ENCODE measurements around the gene ABI2. TPM values are rescaled to one million over a fixed set of nuclear protein-coding genes. Genes with fewer than 3 reads are reported as not detected.

Gene ABI2
- total and polyA plus RNA-seq, 2 of the 4 experiments (the other 2 are of a cell fraction) = 35.7 to 54.0 TPM

DNA sequence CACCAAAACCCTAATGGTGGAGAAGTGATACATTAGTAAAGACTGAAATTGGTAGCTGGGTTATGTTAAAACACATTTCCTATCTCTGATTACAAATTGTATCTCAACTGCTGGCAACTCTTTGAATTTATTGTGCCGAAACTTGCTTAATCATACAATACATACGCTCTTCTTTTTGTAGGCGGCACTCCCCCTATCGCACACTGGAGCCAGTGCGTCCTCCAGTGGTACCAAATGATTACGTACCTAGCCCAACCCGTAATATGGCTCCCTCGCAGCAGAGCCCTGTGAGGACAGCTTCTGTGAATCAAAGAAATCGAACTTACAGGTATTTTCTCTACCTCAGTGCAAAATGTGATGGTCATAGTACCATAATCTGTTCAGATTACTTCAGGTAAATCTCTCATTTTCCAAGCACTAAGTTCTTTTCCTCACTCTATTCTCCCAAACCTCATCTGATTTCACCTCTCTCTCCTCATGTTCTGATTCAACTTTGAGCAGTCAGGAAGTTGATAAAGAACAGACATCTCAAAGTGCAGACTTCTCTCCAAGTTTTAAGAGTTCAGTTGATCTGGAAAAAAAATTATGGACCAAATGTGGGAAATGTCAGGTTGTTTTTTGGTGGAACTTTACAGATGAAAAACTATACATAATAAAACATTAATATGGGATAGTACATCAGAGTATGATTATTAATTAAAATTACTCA lies 66.5 kb downstream of the ABI2 start:
- no peak overlapping the region for H2AFZ ChIP-seq (replicated peaks; ENCODE audit: low read length, poor library complexity)
- no peaks in the 10 kb centered on the region for H3K9me1 ChIP-seq (ENCODE audit: insufficient read depth, low read length)
- H4K8ac ChIP-seq (ENCODE audit: low read depth in 2 of 2, low read length in 2 of 2) = no peak overlapping the region
- DNase-seq (no peak), ATAC-seq (ENCODE audit: low read depth) (no peak)
- peaks cover 13% of the 10 kb centered on the region for H3K36me3 ChIP-seq (ENCODE audit: control insufficient read depth, insufficient read depth, low read length)
- CTCF ChIA-PET = no interaction called here
- H4K5ac ChIP-seq (ENCODE audit: low read depth, low read length) = no peak overlapping the region
- 94% methylated on average over 6 of the region's 9 CpGs; no CpG with 5 or more reads in 1 of the 2 experiments for WGBS, 2 experiments (ENCODE audit: extremely low coverage in 2 of 2, insufficient read length in 1 of 2)
- peaks cover 7 to 12% of the 10 kb centered on the region in 2 experiments; a peak in 2 of 4 replicates for H3K79me1 ChIP-seq (ENCODE audit: low read depth in 1 of 2, low read length in 2 of 2)
- H2AK9ac ChIP-seq (replicated peaks; ENCODE audit: low read depth, low read length, poor library complexity) = no peak overlapping the region
- dilution Hi-C loops (cut with HindIII; ENCODE audit: low sequenced_read_pairs, unreplicated experiment) (no loop called here), in situ Hi-C loops (cut with MboI; ENCODE audit: low sequenced_read_pairs) (no loop called here), intact Hi-C loops (cut with micrococcal nuclease) (no loop called here)
- H4K20me1 ChIP-seq (ENCODE audit: insufficient read depth, low read length) = no peaks in the 10 kb centered on the region
- no peak overlapping the region for H4K91ac ChIP-seq (ENCODE audit: insufficient read depth, low read depth, low read length)
- no TSS peak for BruUV-seq (replicated peaks)
- H2BK120ac ChIP-seq (ENCODE audit: low read depth, low read length) = no peak overlapping the region
- no peak overlapping the region for H2BK15ac ChIP-seq (ENCODE audit: low read depth, low read length)
- H3K27ac ChIP-seq (ENCODE audit: insufficient read depth, low read length) = no peak overlapping the region
- H3K56ac ChIP-seq (ENCODE audit: extremely low read depth, insufficient read depth, low read length) = no peak overlapping the region
- POLR2A ChIA-PET (ENCODE audit: unreplicated experiment) = no interaction called here
- no peak overlapping the region for H2BK5ac ChIP-seq (ENCODE audit: low read depth, low read length, poor library complexity, severe bottlenecking)
- H2BK20ac ChIP-seq (ENCODE audit: low read depth, low read length) = no peak overlapping the region
- no peak overlapping the region for H3K14ac ChIP-seq (replicated peaks; ENCODE audit: low read depth, low read length)
- TF ChIP-seq MXI1 (IDR thresholded peaks at IDR 0.05; ENCODE audit: borderline replicate concordance, low read depth, low read length) = no peak
- TF ChIP-seq POLR2A (IDR thresholded peaks at IDR 0.05; ENCODE audit: low read depth, low read length) = no peak
- no peak for TF ChIP-seq NFE2L2 (IDR thresholded peaks at IDR 0.05; ENCODE audit: low read depth, low read length)
- TF ChIP-seq, protein P1, sequence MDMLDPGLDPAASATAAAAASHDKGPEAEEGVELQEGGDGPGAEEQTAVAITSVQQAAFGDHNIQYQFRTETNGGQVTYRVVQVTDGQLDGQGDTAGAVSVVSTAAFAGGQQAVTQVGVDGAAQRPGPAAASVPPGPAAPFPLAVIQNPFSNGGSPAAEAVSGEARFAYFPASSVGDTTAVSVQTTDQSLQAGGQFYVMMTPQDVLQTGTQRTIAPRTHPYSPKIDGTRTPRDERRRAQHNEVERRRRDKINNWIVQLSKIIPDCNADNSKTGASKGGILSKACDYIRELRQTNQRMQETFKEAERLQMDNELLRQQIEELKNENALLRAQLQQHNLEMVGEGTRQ (IDR thresholded peaks at IDR 0.05; ENCODE audit: low read depth, low read length) = no peak
- no peak for TF ChIP-seq RCOR1 (IDR thresholded peaks at IDR 0.05; ENCODE audit: insufficient replicate concordance, low read length)
- TF ChIP-seq BHLHE40 (IDR thresholded peaks at IDR 0.05; ENCODE audit: low read depth, low read length) = no peak
- no peak for TF ChIP-seq CHD1 (IDR thresholded peaks at IDR 0.05; ENCODE audit: low read depth, low read length)
- TF ChIP-seq MAZ (IDR thresholded peaks at IDR 0.05; ENCODE audit: borderline replicate concordance, low read depth, low read length) = no peak
- no peak overlapping the region for H3K18ac ChIP-seq (ENCODE audit: low read depth, low read length)
- H3K23ac ChIP-seq (ENCODE audit: low read depth, low read length) = no peak overlapping the region
- H2AK5ac ChIP-seq (ENCODE audit: low read depth, low read length) = no peak overlapping the region
- H3K4me1 ChIP-seq (ENCODE audit: control insufficient read depth, insufficient read depth, low read length) = peaks cover 1% of the 10 kb centered on the region
- no peak overlapping the region for H3K4me3 ChIP-seq (ENCODE audit: insufficient read depth, low read depth, low read length)
- no peak overlapping the region for H3K9ac ChIP-seq (ENCODE audit: low read depth, low read length)
- no peaks in the 10 kb centered on the region for H3K9me3 ChIP-seq (ENCODE audit: control insufficient read depth, insufficient read depth, low read length)
- H3K27me3 ChIP-seq (ENCODE audit: control insufficient read depth, insufficient read depth, low read length) = no peaks in the 10 kb centered on the region
- no peak overlapping the region for H3K4me2 ChIP-seq (ENCODE audit: low read depth, low read length)
- H3K4ac ChIP-seq (ENCODE audit: low read depth, low read length) = no peak overlapping the region
